NCI-H1105 treated with DMSO at 0.1 percent for 48 hours (cell line): ENCODE measurements around the gene SEPSECS.
A peak's percentile ranks its signal among the peaks of the same experiment; 100 is the strongest.

Experiments
- DNase-seq: peaks from one replicate; lab custom pipeline; 2025; lab: John Stamatoyannopoulos, UW

Gene SEPSECS

GRCh38 chr4:25159837-25160713 lies at the start of gene SEPSECS:
TSS of gene SEPSECS (minus strand) at chr4:25160449. CDS start at chr4:25160369, 80 bp downstream.
- DNase-seq: peak; percentile 93

GRCh38 chr4:25209702-25210101 lies 49.5 kb upstream of the SEPSECS start:
- DNase-seq: no peak

- no peak for DNase-seq
Measured at GRCh38 chr4:25207997-25208396, 47.7 kb upstream of the SEPSECS start.

- DNase-seq: no peak
Measured at GRCh38 chr4:25198713-25199112, 38.5 kb upstream of the SEPSECS start.

GRCh38 chr4:25190407-25190806 lies 30.2 kb upstream of the SEPSECS start:
- no peak for DNase-seq

- DNase-seq: no peak
Measured at GRCh38 chr4:25184056-25184455, 23.8 kb upstream of the SEPSECS start.

GRCh38 chr4:25182937-25183336 lies 22.7 kb upstream of the SEPSECS start:
- DNase-seq: no peak

GRCh38 chr4:25180524-25181131 lies 20.4 kb upstream of the SEPSECS start:
- DNase-seq: peak; percentile 19

- no peak for DNase-seq
Measured at GRCh38 chr4:25178838-25179261, 18.6 kb upstream of the SEPSECS start.

- DNase-seq: no peak
Measured at GRCh38 chr4:25177147-25177546, 16.9 kb upstream of the SEPSECS start.

- no peak for DNase-seq
Measured at GRCh38 chr4:25174674-25175073, 14.4 kb upstream of the SEPSECS start.

GRCh38 chr4:25172961-25173915 lies 13.0 kb upstream of the SEPSECS start:
- no peak for DNase-seq

- no peak for DNase-seq
Measured at GRCh38 chr4:25171201-25171865, 11.1 kb upstream of the SEPSECS start.

- no peak for DNase-seq
Measured at GRCh38 chr4:25169446-25169845, 9.2 kb upstream of the SEPSECS start.

GRCh38 chr4:25165916-25166315 lies 5.7 kb upstream of the SEPSECS start:
- DNase-seq: no peak

GRCh38 chr4:25163196-25163595 lies 2.9 kb upstream of the SEPSECS start:
- no peak for DNase-seq

- DNase-seq: no peak
Measured at GRCh38 chr4:25162566-25162965, 2.3 kb upstream of the SEPSECS start.

GRCh38 chr4:25161593-25161950 lies 1.3 kb upstream of the SEPSECS start:
- no peak for DNase-seq

- no peak for DNase-seq
Measured at GRCh38 chr4:25160714-25161592, 704 bp upstream of the SEPSECS start.

GRCh38 chr4:25158817-25159216 lies 1.4 kb downstream of the SEPSECS start:
- DNase-seq: peak; percentile 78

- DNase-seq: no peak
Measured at GRCh38 chr4:25157081-25157480, 3.2 kb downstream of the SEPSECS start.
